ENCODE measurements around the gene BCAS3. TPM values are rescaled to one million over a fixed set of nuclear protein-coding genes. Genes with fewer than 3 reads are reported as not detected.

BCAS3 gene
- total and polyA plus RNA-seq, 4 donors, result 5.8 to 24.6 (median 10.1) TPM

GRCh38 chr17:61420052-61420451 lies 742.4 kb downstream of the BCAS3 start:
- Histone ChIP-seq H3K36me3 (ENCODE audit: control insufficient read depth in 4 of 4, insufficient read depth in 3 of 4, low read depth in 1 of 4, low read length in 3 of 4) (no peaks in the 10 kb centered on the region), H3K9ac (ENCODE audit: low read depth in 1 of 2, low read length in 2 of 2) (no peak overlapping the region), H3K4me1 (ENCODE audit: control insufficient read depth in 4 of 4, insufficient read depth in 4 of 4, low read length in 3 of 4) (peaks cover 0 to 8% (median 3%) of the 10 kb centered on the region in 4 donors), H3K9me3 (ENCODE audit: control insufficient read depth in 4 of 4, low read length in 3 of 4) (no peaks in the 10 kb centered on the region), H3K4me3 (ENCODE audit: low read depth in 1 of 3, low read length in 3 of 3) (no peak overlapping the region), H3K27me3 (ENCODE audit: control insufficient read depth in 4 of 4, insufficient read depth in 4 of 4, low read length in 3 of 4) (peaks cover 0 to 5% (median 0%) of the 10 kb centered on the region in 4 donors), H3K27ac (ENCODE audit: low read depth in 1 of 2, low read length in 2 of 2) (no peak overlapping the region)
- DNase-seq (ENCODE audit: low spot score), result no peak
- TF ChIP-seq EGR1 (IDR thresholded peaks at IDR 0.05; ENCODE audit: low read depth in 2 of 2) (no peak), TAF1 (conservative IDR thresholded peaks at IDR 0.05) (no peak), MAX (IDR thresholded peaks at IDR 0.05) (no peak), NR2F2 (IDR thresholded peaks at IDR 0.05) (no peak), HNF4G (IDR thresholded peaks at IDR 0.05) (no peak), FOXA2 (IDR thresholded peaks at IDR 0.05) (no peak), JUND (IDR thresholded peaks at IDR 0.05) (no peak), CTCF (IDR thresholded peaks at IDR 0.05; ENCODE audit: low read depth, low read length, missing input control) (no peak), GABPA (IDR thresholded peaks at IDR 0.05 in 1 of 2, conservative IDR thresholded peaks at IDR 0.05 in 1 of 2) (no peak), ATF3 (IDR thresholded peaks at IDR 0.05) (no peak), YY1 (IDR thresholded peaks at IDR 0.05) (no peak), SP1 (IDR thresholded peaks at IDR 0.05) (no peak), FOXA1 (IDR thresholded peaks at IDR 0.05) (no peak), REST (IDR thresholded peaks at IDR 0.05) (no peak), RXRA (IDR thresholded peaks at IDR 0.05) (no peak), HNF4A (conservative IDR thresholded peaks at IDR 0.05) (no peak), ZBTB33 (IDR thresholded peaks at IDR 0.05) (no peak), RAD21 (IDR thresholded peaks at IDR 0.05) (no peak)
- WGBS, result 77% methylated on average over 4 of the region's 4 CpGs
